ENCODE data around the gene RPH3AL.

Gene RPH3AL

GRCh38 chr17:353838-354234 is 1.2 kb upstream of the RPH3AL start:
- no peak for FAIRE-seq
- DNase-seq (ENCODE audit: low spot score): no peak

- no peak for DNase-seq (ENCODE audit: low spot score)
- FAIRE-seq: no peak
These were observed 718 bp upstream of the RPH3AL start for GRCh38 chr17:353213-353837.

GRCh38 chr17:351875-352420 is 659 bp downstream of the RPH3AL start:
- FAIRE-seq: no peak
- no peak for DNase-seq (ENCODE audit: low spot score)

GRCh38 chr17:351449-351738 is 1.2 kb downstream of the RPH3AL start:
- no peak for DNase-seq (ENCODE audit: low spot score)
- FAIRE-seq: no peak

GRCh38 chr17:350706-351448 is 1.7 kb downstream of the RPH3AL start:
- DNase-seq (ENCODE audit: low spot score): peak; percentile 33
- no peak for FAIRE-seq

GRCh38 chr17:349666-350065 is 2.9 kb downstream of the RPH3AL start:
- FAIRE-seq (no peak), DNase-seq (ENCODE audit: low spot score) (no peak)

- FAIRE-seq: no peak
- DNase-seq (ENCODE audit: low spot score): no peak
These were observed 3.7 kb downstream of the RPH3AL start for GRCh38 chr17:348692-349425.

GRCh38 chr17:348012-348411 is 4.6 kb downstream of the RPH3AL start:
- FAIRE-seq (no peak), DNase-seq (ENCODE audit: low spot score) (no peak)

- no peak for FAIRE-seq
- DNase-seq (ENCODE audit: low spot score): no peak
These were observed 5.2 kb downstream of the RPH3AL start for GRCh38 chr17:347309-347899.

GRCh38 chr17:345992-346785 is 6.4 kb downstream of the RPH3AL start:
- no peak for FAIRE-seq
- DNase-seq (ENCODE audit: low spot score): no peak

GRCh38 chr17:345261-345660 is 7.3 kb downstream of the RPH3AL start:
- DNase-seq (ENCODE audit: low spot score): no peak
- FAIRE-seq: no peak

GRCh38 chr17:343875-344752 is 8.5 kb downstream of the RPH3AL start:
- no peak for DNase-seq (ENCODE audit: low spot score)
- FAIRE-seq: no peak

GRCh38 chr17:343211-343610 is 9.4 kb downstream of the RPH3AL start:
- FAIRE-seq (no peak), DNase-seq (ENCODE audit: low spot score) (no peak)

- DNase-seq (ENCODE audit: low spot score) (no peak), FAIRE-seq (no peak)
These were observed 12.5 kb downstream of the RPH3AL start for GRCh38 chr17:340074-340473.

GRCh38 chr17:339193-340061 is 13.2 kb downstream of the RPH3AL start:
- DNase-seq (ENCODE audit: low spot score): no peak
- FAIRE-seq: no peak

GRCh38 chr17:338442-339192 is 14.0 kb downstream of the RPH3AL start:
- DNase-seq (ENCODE audit: low spot score): no peak
- no peak for FAIRE-seq

- FAIRE-seq (no peak), DNase-seq (ENCODE audit: low spot score) (no peak)
These were observed 14.7 kb downstream of the RPH3AL start for GRCh38 chr17:337866-338265.

GRCh38 chr17:337453-337852 is 15.2 kb downstream of the RPH3AL start:
- FAIRE-seq (no peak), DNase-seq (ENCODE audit: low spot score) (no peak)

- FAIRE-seq (no peak), DNase-seq (ENCODE audit: low spot score) (no peak)
These were observed 15.6 kb downstream of the RPH3AL start for GRCh38 chr17:337022-337420.

Measured in urothelium cell line (cell line).